GM19467 (cell line): ENCODE measurements around the gene RENBP.

Experiments used
- ATAC-seq: cut with Tn5 transposase; IDR thresholded peaks from one replicate; pipeline ENCODE4 v1.9.1; 2021; ENCODE audit warnings: mild to moderate bottlenecking, moderate library complexity; ENCODE audit not compliant: unreplicated experiment

RENBP gene

GRCh38 chrX:153954558-153955227 is 10.2 kb upstream of the RENBP start:
- no peak for ATAC-seq

GRCh38 chrX:153953892-153954557 is 9.6 kb upstream of the RENBP start:
- no peak for ATAC-seq

DNA sequence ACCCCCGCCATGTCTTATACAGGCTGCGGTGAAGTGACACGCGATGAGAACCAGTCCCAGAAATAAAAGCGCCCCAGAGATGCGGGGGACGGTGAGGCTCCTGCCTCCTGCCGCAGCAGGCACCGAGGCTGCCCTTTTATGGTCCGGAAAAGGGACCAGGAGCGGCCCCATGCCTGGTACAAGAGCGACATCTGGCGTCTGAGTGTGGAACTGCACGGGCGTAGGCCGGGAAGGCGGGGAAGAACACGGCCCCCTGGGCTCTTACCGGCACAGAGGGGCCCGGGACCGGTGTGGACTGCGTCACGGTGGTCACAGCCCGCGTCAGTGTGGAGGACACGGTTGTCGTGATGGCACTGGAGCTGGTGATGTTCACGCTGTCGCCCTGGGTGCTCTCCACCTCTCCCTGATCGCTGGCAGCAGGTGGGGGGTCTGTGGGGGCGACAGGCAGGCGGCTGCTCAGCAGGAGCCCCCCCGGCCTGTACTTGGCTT is 8.9 kb upstream of the RENBP start:
- ATAC-seq = no peak

GRCh38 chrX:153952373-153953026 is 8.1 kb upstream of the RENBP start:
- no peak for ATAC-seq

GRCh38 chrX:153951683-153952372 is 7.4 kb upstream of the RENBP start:
- ATAC-seq = no peak

- ATAC-seq = no peak
These were observed 5.7 kb upstream of the RENBP start for GRCh38 chrX:153950127-153950526.

DNA sequence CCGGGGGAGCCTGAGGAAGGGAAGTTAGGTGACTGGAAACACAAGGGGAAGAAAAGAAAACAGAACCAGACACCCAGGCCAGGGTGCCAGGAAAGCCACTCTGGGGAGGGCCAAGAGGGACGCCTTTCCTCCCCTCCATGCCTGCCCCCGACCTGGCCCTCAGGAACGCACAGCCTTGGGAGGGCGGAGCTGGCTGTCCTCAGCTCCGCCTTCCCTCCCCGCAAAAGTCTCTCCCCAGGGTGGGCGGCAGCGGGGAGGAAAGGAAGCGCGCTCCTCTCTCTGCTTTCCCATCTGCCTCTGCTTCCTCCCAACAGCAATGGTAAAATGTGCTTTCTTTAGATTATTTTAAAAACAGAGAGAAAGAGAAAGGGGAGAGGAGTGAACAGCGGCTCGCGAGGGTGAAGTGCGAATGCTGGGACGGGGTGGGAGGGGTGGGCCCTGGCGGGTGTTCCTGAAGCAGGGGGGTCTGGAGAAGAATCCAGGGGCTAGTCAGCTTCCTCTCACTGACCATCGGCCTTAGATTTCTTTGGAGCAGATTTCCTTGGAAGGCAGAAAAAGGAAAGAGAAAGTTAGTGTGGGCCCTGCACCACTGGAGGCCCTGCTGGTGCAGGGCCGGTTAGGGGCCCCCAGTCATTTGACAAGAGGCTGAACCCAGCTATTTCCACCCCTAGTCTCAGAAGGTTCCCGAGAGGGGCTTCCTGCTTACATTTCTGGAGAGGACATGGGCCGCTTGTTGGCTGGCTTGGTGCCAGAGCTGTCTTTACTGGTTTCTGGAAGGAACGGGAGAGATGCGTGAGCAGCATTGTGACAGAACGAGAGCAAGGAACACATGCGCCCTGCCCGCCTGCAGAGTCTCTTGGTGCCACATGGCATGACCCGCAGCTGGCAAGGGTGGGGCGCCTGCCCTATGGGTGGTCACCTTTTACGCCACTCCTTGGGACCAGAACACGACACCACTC is 4.7 kb upstream of the RENBP start:
- ATAC-seq = no peak

DNA sequence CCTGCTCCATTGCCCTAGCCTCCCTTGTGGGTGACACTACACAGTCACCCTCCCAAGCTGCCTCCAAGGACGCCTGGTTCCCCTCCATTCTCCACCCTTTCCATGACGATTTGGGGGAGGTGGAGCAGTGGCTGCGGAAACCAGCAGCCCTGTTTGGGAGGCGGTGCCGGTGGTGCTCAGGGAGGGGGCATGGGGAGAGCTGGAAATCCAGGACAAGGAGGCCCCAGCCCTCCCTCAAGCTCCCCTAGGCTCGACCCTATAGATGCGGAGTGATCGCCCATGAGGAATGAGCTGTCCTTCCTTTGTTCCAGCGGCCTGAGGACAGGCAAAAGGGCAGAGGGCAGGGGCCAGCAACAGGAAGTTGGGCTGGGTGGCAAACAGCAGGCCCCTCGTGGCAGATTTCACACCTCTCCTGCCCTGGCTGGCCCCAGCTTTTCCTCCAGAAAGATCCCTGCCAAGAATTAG is 3.6 kb upstream of the RENBP start:
- no peak for ATAC-seq

GRCh38 chrX:153947009-153947769 is 2.7 kb upstream of the RENBP start:
- no peak for ATAC-seq

DNA sequence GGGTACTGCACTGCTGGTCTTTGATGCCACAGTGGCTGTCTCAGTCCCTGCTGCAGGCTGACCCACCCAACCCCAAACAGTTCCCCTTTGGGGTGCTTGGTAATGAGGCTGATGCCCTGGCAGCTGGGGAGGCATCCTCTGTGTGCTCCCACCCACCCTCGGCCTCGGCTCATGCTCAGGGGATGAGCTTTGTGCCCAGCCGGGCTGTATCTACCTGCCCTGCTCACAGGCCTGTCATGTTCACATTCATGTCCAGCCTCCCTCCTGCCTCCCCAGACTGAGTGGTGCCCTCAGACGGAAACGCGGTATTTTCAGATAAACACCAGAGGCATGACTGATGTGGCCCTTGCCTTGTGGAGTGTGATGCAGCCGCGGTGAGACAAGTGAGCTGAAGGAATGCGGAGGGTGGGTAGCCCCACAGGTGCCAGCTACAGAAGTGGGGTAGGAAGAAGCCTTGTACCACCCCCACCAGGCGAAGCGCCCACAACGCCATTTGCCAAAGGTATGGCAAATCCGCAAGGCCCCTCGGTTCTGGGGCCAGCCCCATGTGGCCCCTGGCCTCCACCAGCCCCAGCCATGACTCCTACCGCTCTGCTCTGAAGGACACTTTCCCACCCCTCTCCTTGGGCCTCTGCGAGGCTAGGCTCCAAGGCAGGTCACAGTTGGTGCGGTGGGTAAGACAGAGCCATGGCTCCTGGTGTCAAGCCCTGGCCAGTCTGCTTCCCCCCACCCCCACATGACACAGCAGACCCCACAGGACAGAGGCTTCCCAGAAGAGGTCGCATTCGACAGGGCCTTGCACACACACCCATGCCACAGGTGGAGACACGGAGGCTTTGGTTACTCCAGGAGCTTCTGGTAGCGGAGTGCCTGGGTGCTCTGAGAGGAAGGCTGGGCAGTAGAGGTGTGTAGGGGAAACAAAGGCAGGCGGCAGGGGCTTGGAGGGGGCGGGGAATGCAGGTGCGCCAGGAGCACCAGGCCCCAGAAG is 1.8 kb upstream of the RENBP start:
- no peak for ATAC-seq

DNA sequence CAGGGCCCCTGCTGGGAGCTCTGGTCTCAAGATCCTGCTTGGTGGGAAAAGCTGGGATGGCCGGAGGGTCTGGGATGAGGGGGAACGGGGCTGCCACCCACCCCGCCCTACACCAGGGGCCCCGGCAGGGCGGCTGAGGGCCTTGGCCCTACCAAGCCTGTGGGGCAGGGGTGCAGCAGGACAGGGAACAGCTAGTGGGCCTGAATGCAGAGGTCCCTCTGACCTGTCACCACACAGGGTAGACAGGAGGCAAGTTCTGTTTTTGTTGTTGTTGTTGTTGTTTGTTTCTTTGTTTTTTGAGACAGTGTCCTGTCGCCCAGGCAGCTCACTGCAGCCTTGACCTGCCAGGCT is 332 bp upstream of the RENBP start:
- ATAC-seq = no peak

GRCh38 chrX:153941336-153942252 is 2.8 kb downstream of the RENBP start:
- no peak for ATAC-seq

GRCh38 chrX:153939573-153939972 is 4.9 kb downstream of the RENBP start:
- no peak for ATAC-seq

DNA sequence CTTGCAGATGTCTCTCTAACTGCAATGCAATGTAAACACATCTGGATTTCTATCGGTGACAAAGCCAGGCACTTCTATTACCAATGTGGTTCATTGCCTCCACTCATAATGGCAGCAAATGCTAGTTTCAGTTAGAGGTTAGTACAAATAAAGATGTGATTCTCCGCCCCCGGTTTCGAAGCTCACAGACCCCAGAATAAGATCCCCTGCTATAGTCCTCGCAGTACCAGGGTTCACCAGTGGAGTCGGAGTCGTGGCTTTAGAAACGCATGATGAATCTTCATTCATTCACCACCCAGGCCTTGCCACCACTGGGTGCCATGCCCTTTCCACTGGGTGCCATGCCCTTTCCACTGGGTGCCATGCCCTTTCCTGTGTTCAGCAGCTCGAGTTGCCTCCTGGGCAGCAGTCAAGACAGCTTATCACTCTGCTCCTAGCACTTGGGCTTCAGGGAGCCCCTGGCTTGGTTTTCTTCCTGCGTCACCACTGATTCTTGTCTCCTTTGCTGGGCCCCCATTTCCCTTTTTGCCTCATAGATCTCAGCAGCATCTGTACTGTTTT is 6.1 kb downstream of the RENBP start:
- ATAC-seq = no peak

DNA sequence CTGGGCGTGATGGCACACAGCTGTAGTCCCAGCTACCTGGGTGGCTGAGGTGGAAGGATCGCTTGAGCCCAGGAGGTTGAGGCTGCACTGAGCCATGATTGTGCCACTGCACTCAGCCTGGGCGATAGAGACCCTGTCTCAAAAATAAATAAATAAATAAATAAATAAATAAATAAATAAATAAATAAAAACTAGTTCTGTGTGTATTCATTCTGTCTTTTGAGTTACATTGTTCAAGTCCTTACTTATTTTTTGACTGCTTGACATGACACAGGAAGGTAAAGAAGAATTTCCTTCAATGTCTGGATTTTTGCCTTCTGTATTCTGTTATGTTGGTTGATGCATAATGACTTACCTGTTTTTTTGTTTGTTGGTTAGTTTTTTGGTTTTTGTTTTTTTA is 7.4 kb downstream of the RENBP start:
- no peak for ATAC-seq

DNA sequence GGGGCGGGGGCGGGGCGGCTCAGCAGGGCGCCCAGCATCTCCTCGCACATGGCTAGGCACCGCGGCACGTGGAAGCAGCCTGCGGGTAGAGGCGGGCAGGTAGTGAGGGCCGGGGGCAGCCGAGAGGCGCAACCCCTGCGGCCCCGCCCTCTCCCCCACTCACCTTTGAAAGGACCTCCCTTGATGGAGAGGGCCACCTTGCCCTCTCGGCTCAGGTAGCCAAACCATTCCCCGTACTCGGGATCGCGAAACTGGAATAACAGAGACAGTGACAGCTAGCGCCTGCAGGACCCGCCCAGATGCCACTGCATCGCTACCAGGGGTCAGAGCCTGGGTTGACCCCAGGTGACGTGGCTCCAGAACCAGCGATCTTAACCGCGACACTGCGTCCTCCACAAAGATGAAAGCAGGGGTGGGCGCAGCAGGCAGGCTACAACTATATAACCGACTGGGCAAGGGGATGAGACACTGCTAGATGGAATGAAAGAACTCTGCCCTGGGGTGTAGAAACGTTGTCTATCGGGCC is 9.1 kb downstream of the RENBP start:
- ATAC-seq = no peak
